GM12801 (cell line): ENCODE results near the gene ALG12.

Experiments
- TF ChIP-seq, protein P1 (sequence below): IDR thresholded peaks from one replicate; pipeline ENCODE4 v1.5.1; 2011; ENCODE audit warnings: control low read depth; ENCODE audit not compliant: insufficient read length; ENCODE audit errors: extremely low read depth

ALG12 gene

DNA sequence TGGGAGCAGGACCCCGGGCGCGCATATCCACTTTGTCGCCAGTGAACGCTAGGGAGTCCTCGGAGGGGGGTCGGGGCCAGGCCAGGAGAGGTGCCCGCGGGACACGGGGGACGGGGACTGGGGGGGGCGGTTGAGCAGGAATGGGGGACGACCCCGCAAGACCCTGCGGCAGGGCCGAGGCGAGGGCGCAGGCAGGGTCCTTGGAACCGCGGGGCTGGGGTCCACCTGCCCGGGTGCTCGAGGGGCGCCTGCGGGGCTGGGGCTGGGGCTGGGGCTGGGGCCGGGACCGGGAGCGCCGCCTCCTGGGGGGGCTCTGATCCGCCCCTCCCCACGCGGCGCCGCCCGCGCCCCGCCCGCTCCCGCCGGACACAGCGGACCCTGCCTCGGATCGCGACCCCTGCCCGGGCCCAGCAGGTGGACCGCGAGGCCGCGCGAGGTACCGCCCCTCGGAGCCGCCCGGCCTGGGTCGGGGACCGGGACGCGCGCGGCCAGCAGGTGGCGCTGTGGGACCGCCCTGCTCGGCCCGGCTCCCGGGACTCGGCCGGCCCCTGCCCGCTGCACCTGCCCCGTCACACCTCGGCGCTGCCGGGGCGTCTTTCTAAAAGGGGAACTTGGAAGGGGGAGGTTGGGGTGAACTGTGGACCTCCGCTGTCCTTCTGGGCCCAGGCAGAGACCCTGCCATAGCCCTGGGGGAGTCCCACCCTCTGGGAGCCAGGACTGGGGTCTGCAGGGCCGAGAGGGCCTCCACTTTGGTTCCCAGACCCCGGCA lies 11.2 kb upstream of the ALG12 start:
- TF ChIP-seq, protein P1, sequence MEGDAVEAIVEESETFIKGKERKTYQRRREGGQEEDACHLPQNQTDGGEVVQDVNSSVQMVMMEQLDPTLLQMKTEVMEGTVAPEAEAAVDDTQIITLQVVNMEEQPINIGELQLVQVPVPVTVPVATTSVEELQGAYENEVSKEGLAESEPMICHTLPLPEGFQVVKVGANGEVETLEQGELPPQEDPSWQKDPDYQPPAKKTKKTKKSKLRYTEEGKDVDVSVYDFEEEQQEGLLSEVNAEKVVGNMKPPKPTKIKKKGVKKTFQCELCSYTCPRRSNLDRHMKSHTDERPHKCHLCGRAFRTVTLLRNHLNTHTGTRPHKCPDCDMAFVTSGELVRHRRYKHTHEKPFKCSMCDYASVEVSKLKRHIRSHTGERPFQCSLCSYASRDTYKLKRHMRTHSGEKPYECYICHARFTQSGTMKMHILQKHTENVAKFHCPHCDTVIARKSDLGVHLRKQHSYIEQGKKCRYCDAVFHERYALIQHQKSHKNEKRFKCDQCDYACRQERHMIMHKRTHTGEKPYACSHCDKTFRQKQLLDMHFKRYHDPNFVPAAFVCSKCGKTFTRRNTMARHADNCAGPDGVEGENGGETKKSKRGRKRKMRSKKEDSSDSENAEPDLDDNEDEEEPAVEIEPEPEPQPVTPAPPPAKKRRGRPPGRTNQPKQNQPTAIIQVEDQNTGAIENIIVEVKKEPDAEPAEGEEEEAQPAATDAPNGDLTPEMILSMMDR, result no peak

DNA sequence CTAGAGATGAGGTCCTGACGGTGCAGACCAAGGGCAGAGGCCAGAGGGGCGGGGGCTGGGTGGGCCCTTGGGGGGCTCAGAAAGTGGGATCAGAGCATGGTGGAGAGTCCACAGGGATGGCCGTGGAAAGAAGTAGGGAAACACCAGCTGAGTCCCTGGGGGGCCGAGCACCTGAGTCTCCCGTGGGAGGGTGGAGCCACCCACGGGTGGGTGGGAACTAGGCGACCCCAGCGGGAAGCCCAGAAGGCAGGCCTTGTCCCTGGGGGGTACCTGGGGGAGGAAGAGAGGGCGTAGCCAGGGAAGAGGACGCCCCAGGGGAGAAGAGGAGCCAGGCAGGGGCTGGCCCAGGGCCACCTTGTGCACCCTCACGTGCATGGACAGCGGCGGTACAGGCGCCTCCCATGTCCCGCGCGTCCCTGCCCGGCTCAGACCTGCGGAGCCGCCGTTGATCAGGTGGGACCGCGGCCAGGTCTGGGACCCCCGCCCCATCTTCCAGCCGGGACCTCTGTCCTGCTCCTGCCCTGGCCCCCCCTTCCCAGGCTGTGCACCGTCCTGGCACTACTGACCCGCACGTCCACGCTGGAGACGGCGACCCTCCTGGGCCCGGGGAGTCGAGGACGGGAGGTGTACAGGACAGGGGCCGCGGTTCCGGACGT lies 10.4 kb upstream of the ALG12 start:
- TF ChIP-seq, protein P1, result no peak

DNA sequence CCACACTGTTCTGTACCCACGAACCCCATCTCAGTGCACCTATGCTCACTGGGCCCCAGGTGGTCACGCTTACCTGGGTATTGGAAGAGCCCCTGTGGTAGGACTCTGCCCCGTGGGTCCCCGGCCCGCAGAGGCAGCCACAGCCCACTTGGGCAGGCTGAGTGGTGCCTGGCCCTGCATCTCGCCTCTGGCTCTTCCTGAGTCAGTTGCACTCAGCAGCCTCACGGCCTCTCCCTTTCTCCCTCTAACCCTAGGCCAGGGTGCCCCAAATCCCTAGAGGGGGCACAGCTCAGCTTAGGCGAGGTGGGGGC lies 9.9 kb upstream of the ALG12 start:
- TF ChIP-seq, protein P1, result no peak

DNA sequence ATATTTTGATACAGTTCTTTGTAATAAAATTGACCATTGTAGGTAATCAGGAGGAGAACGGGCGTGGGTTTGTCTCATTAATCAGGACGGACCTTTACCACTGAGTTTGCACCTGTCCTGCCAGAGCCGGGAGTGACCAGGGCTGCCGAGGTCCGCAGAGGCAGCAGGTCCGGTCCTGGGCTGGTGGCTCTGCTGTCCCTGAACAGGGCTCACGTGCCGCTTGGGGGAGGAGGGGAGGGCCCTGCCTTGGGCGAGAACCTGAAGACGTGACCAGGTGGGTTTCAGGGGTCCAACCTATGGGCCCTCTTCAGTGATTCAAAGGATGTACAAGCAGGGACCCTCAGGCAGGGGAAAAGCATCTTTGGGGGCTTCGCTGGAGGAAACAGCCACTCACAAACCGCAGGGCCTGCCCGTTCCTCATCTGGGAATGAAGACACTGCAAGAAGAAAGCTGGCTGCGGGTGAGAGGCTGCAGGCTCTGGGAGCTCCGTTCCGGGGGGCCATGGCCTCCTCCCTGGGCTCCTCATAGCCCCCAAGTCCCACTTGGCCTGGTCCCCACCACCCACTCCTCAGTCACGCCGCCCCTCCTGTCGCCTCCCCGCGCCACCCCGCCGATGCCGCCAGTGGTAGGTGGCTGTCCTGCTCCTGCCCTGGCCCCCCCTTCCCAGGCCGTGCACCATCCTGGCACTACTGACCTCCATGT lies 9.4 kb upstream of the ALG12 start:
- TF ChIP-seq, protein P1, result no peak

DNA sequence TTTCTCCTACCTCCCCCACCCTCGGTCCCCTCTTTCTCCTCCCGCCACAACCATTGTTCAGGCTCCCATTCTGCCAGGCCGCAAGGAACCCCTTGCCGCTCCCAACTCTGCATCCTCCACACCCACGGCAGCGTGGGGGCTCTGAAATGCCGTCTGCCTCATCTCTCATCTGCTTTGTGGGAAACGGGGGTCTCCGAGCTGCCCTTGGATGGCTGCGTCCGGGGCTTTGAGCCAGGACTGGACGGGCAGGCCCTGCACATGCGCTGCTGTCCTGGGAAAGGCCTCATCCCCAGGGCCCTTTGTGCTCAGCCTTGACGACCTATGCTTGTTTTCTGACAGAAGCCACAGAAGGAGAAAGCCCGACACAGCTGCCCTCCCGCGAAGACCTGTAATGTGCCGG lies 8.7 kb upstream of the ALG12 start:
- TF ChIP-seq, protein P1, result no peak

DNA sequence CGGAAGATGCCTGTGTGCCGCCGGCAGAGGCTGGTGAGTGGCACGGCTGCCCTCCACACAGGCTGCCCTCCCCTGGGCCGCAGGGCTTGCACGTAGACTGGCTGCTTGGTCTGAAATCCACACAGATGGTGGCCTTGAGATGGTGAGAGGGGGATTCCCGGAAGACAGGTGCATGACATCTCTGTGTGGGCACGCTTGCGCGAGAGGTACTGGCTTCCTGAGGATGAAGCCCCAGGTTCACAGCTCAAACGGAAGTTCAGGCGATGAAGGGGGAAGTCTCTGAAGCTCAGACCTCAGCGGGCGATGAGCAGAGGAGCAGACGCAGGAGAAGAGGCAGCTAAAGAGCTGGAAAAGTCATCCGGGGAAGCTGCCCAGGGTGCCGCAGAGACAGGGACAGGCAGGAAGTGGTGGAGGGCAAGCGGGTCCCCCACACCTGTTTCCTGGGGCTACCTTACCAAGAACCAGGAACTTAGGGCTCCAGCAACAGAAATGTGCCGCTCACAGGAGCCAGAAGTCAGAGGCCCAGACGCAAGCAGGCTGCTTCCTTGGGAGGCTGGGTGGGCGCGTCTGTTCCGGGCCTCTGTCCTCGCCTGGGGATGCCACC lies 7.4 kb upstream of the ALG12 start:
- TF ChIP-seq, protein P1, result no peak
